GM21360 (cell line): Measurements from ENCODE around the gene CCDC159.

Source experiments
- ATAC-seq: cut with Tn5 transposase; IDR thresholded peaks from one replicate; pipeline ENCODE4 v1.9.1; 2021; ENCODE audit warnings: mild to moderate bottlenecking, moderate library complexity; ENCODE audit not compliant: unreplicated experiment

Gene CCDC159

DNA sequence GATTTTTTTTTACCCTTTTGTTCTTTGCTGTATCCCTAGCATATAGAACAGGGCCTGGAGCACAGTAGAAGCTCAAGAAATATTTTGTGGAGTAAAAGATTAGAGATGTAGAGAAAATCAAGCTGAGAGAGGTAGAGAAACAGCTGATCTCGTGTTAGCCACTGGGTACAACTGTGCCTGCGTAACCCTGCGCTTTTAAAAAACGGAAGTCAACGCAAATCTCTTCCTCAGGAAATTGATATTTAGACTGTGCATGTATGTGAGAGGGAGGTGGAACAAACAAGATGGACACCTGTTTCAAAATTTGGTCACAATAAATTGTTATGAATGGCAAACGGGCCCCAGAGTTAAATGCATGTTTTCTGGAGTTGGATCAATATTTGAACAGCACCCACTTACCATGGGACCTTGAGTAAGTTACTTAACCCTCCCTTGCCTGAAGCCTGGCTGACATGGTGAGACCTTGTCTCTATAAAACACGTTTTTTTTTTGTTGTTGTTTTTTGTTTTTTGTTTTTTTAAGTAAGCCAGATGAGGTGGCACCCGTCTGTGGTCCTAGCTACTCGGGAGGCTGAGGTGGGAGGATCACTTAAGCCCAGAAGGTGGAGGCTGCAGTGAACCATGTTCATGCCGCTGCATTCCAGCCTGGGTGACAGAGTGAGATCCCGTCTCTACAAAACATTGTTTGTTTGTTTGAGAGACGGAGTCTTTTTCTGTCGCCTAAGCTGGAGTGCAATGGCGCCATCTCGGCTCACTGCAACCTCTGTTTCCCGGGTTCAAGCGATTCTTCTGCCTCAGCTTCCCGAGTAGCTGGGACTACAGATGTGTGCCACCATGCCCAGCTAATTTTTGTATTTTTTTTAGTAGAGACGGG is 41.1 kb downstream of the CCDC159 start:
- ATAC-seq, result no peak

GRCh38 chr19:11390359-11390758 is 44.0 kb downstream of the CCDC159 start:
- ATAC-seq, result no peak

DNA sequence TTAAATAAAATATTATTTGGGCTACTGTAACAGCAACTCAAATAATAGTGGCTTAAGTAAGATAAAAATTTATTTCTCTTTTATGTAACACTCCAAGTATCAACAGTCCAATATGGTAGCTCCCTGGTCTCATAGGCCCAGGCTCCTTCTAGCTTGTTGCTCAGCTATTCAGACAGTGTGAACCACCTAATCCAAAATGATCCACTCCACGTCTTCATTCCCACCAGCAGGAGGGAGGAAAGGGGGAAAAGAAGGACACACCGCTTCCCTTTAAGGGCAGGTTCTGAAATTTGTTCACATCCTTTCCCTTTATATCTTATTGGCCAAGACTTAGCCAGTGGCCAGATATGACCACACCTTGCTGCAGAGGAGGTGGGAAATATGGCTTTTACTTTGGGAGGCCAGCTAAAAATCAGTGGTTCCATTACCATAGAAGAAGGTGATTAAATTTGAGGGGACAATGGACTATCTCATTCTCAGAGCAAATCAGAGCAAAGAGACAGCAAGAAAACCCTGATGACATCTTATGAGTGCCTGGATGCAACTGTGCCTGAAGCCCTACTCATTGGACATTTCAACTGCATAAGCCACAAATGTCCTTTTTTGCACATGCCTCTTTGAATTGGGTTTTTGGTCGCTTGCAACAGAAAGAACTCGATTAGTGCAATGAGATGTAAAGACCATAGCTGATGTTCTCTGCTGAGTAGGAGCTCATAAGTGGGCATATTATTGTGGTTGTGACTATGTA is 44.8 kb downstream of the CCDC159 start:
- no peak for ATAC-seq

DNA sequence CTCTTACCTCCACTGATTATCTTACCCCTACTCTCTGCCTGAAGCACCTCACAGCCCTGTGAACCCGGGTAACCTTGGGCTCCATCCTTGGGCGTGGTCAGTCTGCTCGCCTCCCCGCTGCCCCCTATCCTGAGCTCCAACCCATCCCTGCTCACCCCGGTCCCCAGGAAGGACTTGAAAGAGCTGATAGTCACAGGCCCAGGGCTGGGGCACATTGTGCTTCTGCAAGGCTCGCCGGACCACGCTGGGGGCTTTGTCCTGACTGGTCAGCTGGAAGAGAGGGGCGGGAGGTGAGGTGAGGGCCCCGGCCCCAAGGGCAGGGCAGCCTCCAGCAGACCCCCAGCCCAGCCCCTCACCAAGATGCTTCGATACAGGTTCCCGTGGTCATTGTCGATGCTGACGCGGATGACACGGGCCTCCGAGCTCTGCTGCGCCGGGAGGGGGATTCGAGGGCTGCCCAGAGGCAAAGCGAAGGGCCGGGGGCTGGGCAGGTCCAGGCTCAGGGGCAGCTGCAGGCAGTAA is 50.8 kb downstream of the CCDC159 start:
- no peak for ATAC-seq

GRCh38 chr19:11399667-11400066 is 53.3 kb downstream of the CCDC159 start:
- ATAC-seq, result no peak

- no peak for ATAC-seq
Measured at GRCh38 chr19:11400798-11401197, 54.5 kb downstream of the CCDC159 start.

GRCh38 chr19:11401808-11402543 is 55.7 kb downstream of the CCDC159 start:
- ATAC-seq, result no peak
